SH-SY5Y (cell line): ENCODE data around the gene GARNL3.

Experiments used
- GATA2 ChIP-seq: IDR thresholded peaks from 2 replicates; pipeline ENCODE4 v1.6.1; 2011; ENCODE audit warnings: mild to moderate bottlenecking, low read depth, low read length
- GATA3 ChIP-seq: IDR thresholded peaks from 2 replicates; pipeline ENCODE4 v1.6.1; 2011; ENCODE audit warnings: low read depth, mild to moderate bottlenecking, low read length, moderate library complexity

- no peak for TF ChIP-seq GATA2
- no peak for TF ChIP-seq GATA3
These were observed 146.5 kb downstream of the GARNL3 start for GRCh38 chr9:127411122-127411521.
